ENCODE results near the gene TTF2.

Gene TTF2

GRCh38 chr1:117128323-117129079 is 68.4 kb downstream of the TTF2 start:
- peaks cover 2% of the 10 kb centered on the region for H3K27me3 ChIP-seq (ENCODE audit: insufficient read depth, insufficient read length)
- no peaks in the 10 kb centered on the region for H3K9me3 ChIP-seq (ENCODE audit: insufficient read depth, low read length)
- H3K4me3 ChIP-seq (ENCODE audit: insufficient read length, low read depth) = no peak overlapping the region
- no peak overlapping the region for H3K9ac ChIP-seq (ENCODE audit: insufficient read length, low read depth)
- H3K36me3 ChIP-seq (ENCODE audit: insufficient read depth, insufficient read length, low read length) = no peaks in the 10 kb centered on the region
- no peaks in the 10 kb centered on the region for H3K4me1 ChIP-seq (ENCODE audit: insufficient read depth, insufficient read length)
- TF ChIP-seq SUZ12 (IDR thresholded peaks at IDR 0.05; ENCODE audit: extremely low read depth, insufficient read depth, insufficient read length) (no peak), ZNF274 (IDR thresholded peaks at IDR 0.05; ENCODE audit: low read depth, low read length) (no peak), YY1 (IDR thresholded peaks at IDR 0.05; ENCODE audit: insufficient read depth, insufficient read length) (no peak)
- DNase-seq (ENCODE audit: low read depth, low spot score) = no peak

GRCh38 chr1:117130526-117130925 is 70.4 kb downstream of the TTF2 start:
- Histone ChIP-seq H3K9ac (ENCODE audit: insufficient read length, low read depth) (no peak overlapping the region), H3K36me3 (ENCODE audit: insufficient read depth, insufficient read length, low read length) (no peaks in the 10 kb centered on the region), H3K9me3 (ENCODE audit: insufficient read depth, low read length) (no peaks in the 10 kb centered on the region), H3K4me1 (ENCODE audit: insufficient read depth, insufficient read length) (no peaks in the 10 kb centered on the region), H3K27me3 (ENCODE audit: insufficient read depth, insufficient read length) (no peaks in the 10 kb centered on the region), H3K4me3 (ENCODE audit: insufficient read length, low read depth) (no peak overlapping the region)
- DNase-seq (ENCODE audit: low read depth, low spot score) = no peak
- TF ChIP-seq SUZ12 (IDR thresholded peaks at IDR 0.05; ENCODE audit: extremely low read depth, insufficient read depth, insufficient read length) (no peak), ZNF274 (IDR thresholded peaks at IDR 0.05; ENCODE audit: low read depth, low read length) (no peak), YY1 (IDR thresholded peaks at IDR 0.05; ENCODE audit: insufficient read depth, insufficient read length) (no peak)

DNA sequence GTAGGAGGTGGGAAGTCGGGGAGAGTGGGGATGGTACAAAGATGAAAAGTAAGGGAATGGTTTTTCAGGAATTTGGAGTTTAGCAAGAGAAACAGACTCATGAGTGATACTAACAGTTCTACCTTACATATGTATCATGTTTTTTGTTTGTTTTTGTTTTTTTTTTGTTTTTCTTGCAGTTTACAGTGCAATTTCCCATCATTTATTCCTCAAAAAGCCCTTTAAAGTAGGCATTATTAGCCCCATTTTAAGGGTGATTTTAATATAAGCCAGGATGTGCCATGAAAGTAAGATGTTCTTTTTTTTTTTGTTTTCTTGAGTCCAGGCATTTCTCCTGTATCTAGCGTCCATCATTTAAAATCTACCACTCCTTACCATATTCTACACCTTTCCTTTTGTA is 75.2 kb downstream of the TTF2 start:
- Histone ChIP-seq H3K36me3 (ENCODE audit: insufficient read depth, insufficient read length, low read length) (no peaks in the 10 kb centered on the region), H3K27me3 (ENCODE audit: insufficient read depth, insufficient read length) (no peaks in the 10 kb centered on the region), H3K9me3 (ENCODE audit: insufficient read depth, low read length) (no peaks in the 10 kb centered on the region), H3K9ac (ENCODE audit: insufficient read length, low read depth) (no peak overlapping the region), H3K4me3 (ENCODE audit: insufficient read length, low read depth) (no peak overlapping the region), H3K4me1 (ENCODE audit: insufficient read depth, insufficient read length) (peaks cover 2% of the 10 kb centered on the region)
- DNase-seq (ENCODE audit: low read depth, low spot score) = no peak
- TF ChIP-seq ZNF274 (IDR thresholded peaks at IDR 0.05; ENCODE audit: low read depth, low read length) (no peak), YY1 (IDR thresholded peaks at IDR 0.05; ENCODE audit: insufficient read depth, insufficient read length) (no peak), SUZ12 (IDR thresholded peaks at IDR 0.05; ENCODE audit: extremely low read depth, insufficient read depth, insufficient read length) (no peak)

DNA sequence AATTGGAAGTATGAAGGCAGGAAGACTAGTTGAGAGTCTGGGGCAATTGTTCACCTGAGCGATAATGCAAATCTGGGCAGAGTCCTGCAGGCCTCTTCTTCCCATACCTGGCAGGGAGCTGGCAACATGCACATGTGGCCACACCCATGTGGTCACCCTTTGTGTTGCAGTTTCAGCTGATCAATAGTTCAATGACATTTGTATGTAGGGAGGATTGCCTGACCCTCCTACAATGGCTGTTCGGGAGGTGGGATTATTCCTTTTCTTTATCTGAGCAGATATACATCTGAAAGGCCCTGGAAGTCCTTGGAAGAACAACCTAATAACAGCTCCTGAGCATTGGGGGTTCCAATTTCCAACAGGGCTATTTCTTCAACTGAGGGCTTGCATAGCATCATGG is 76.6 kb downstream of the TTF2 start:
- Histone ChIP-seq H3K27me3 (ENCODE audit: insufficient read depth, insufficient read length) (no peaks in the 10 kb centered on the region), H3K4me1 (ENCODE audit: insufficient read depth, insufficient read length) (peaks cover 2% of the 10 kb centered on the region), H3K36me3 (ENCODE audit: insufficient read depth, insufficient read length, low read length) (no peaks in the 10 kb centered on the region), H3K9ac (ENCODE audit: insufficient read length, low read depth) (no peak overlapping the region), H3K4me3 (ENCODE audit: insufficient read length, low read depth) (no peak overlapping the region), H3K9me3 (ENCODE audit: insufficient read depth, low read length) (no peaks in the 10 kb centered on the region)
- peak; percentile 54 for DNase-seq (ENCODE audit: low read depth, low spot score)
- no peak for TF ChIP-seq YY1 (IDR thresholded peaks at IDR 0.05; ENCODE audit: insufficient read depth, insufficient read length)
- no peak for TF ChIP-seq ZNF274 (IDR thresholded peaks at IDR 0.05; ENCODE audit: low read depth, low read length)
- TF ChIP-seq SUZ12 (IDR thresholded peaks at IDR 0.05; ENCODE audit: extremely low read depth, insufficient read depth, insufficient read length) = no peak

DNA sequence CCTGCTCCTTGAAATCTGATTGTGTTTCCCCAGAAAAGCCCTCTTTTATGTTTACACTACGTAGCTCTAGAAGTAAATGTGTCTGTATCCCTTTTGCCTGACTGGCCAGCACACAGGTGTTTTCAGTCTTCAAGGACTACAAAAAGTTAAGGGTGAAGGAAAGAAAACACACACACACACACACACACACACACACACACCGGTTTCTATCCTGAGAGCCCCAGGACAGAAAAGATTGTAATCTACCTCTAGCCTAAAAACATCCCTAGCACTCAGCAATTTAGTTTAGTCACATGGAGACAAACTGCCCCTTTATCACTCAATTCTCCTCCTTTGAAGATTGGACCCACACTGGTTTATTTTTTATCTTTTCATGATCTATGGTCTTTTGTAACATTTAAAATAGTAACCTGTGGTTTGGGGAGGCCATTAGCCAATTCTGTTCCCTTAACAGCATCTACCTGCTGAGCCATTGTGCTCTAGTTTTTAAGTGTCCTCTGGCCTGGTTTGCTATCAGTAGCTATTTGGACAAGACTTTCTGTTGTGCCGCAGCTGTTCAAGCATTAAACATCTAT is 77.2 kb downstream of the TTF2 start:
- H3K27me3 ChIP-seq (ENCODE audit: insufficient read depth, insufficient read length) = no peaks in the 10 kb centered on the region
- no peaks in the 10 kb centered on the region for H3K36me3 ChIP-seq (ENCODE audit: insufficient read depth, insufficient read length, low read length)
- no peaks in the 10 kb centered on the region for H3K9me3 ChIP-seq (ENCODE audit: insufficient read depth, low read length)
- H3K4me1 ChIP-seq (ENCODE audit: insufficient read depth, insufficient read length) = peaks cover 2% of the 10 kb centered on the region
- TF ChIP-seq ZNF274 (IDR thresholded peaks at IDR 0.05; ENCODE audit: low read depth, low read length) (no peak), SUZ12 (IDR thresholded peaks at IDR 0.05; ENCODE audit: extremely low read depth, insufficient read depth, insufficient read length) (no peak), YY1 (IDR thresholded peaks at IDR 0.05; ENCODE audit: insufficient read depth, insufficient read length) (no peak)
- DNase-seq (ENCODE audit: low read depth, low spot score) = no peak
- no peak overlapping the region for H3K9ac ChIP-seq (ENCODE audit: insufficient read length, low read depth)
- H3K4me3 ChIP-seq (ENCODE audit: insufficient read length, low read depth) = no peak overlapping the region

- H3K4me1 ChIP-seq (ENCODE audit: insufficient read depth, insufficient read length) = peaks cover 2% of the 10 kb centered on the region
- no peak overlapping the region for H3K4me3 ChIP-seq (ENCODE audit: insufficient read length, low read depth)
- no peak for DNase-seq (ENCODE audit: low read depth, low spot score)
- H3K27me3 ChIP-seq (ENCODE audit: insufficient read depth, insufficient read length) = no peaks in the 10 kb centered on the region
- no peaks in the 10 kb centered on the region for H3K36me3 ChIP-seq (ENCODE audit: insufficient read depth, insufficient read length, low read length)
- no peak overlapping the region for H3K9ac ChIP-seq (ENCODE audit: insufficient read length, low read depth)
- TF ChIP-seq SUZ12 (IDR thresholded peaks at IDR 0.05; ENCODE audit: extremely low read depth, insufficient read depth, insufficient read length) = no peak
- no peak for TF ChIP-seq ZNF274 (IDR thresholded peaks at IDR 0.05; ENCODE audit: low read depth, low read length)
- no peak for TF ChIP-seq YY1 (IDR thresholded peaks at IDR 0.05; ENCODE audit: insufficient read depth, insufficient read length)
- H3K9me3 ChIP-seq (ENCODE audit: insufficient read depth, low read length) = no peaks in the 10 kb centered on the region
These were observed 78.0 kb downstream of the TTF2 start for GRCh38 chr1:117138106-117138505.

GRCh38 chr1:117138561-117138960 is 78.4 kb downstream of the TTF2 start:
- no peaks in the 10 kb centered on the region for H3K27me3 ChIP-seq (ENCODE audit: insufficient read depth, insufficient read length)
- no peak overlapping the region for H3K4me3 ChIP-seq (ENCODE audit: insufficient read length, low read depth)
- H3K36me3 ChIP-seq (ENCODE audit: insufficient read depth, insufficient read length, low read length) = no peaks in the 10 kb centered on the region
- TF ChIP-seq YY1 (IDR thresholded peaks at IDR 0.05; ENCODE audit: insufficient read depth, insufficient read length) (no peak), ZNF274 (IDR thresholded peaks at IDR 0.05; ENCODE audit: low read depth, low read length) (no peak)
- H3K9ac ChIP-seq (ENCODE audit: insufficient read length, low read depth) = no peak overlapping the region
- H3K9me3 ChIP-seq (ENCODE audit: insufficient read depth, low read length) = no peaks in the 10 kb centered on the region
- no peak for DNase-seq (ENCODE audit: low read depth, low spot score)
- peaks cover 2% of the 10 kb centered on the region for H3K4me1 ChIP-seq (ENCODE audit: insufficient read depth, insufficient read length)
